Measurements from ENCODE around the gene HTR6.

The HTR6 gene

DNA sequence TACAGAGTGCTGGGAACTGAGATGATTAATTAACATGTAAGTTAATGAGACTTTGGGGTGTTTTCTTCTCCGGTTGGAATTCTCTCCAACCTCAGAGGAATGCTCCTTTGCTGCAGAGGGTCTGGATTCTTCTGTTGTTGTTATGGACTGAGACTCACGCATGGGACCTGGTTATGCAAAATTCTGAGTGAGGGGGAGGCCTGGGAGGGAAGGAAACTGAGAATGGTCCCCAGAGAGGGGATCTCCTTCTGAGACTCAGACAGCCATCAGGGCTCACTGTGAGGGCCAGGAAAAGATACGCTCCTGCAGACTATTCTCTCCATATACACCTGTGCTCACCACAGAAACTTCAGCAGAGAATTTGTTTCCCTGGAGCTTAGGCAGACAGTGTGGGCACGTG lies 56.3 kb downstream of the HTR6 start:
- DNase-seq (ENCODE audit: low spot score): no peak

DNA sequence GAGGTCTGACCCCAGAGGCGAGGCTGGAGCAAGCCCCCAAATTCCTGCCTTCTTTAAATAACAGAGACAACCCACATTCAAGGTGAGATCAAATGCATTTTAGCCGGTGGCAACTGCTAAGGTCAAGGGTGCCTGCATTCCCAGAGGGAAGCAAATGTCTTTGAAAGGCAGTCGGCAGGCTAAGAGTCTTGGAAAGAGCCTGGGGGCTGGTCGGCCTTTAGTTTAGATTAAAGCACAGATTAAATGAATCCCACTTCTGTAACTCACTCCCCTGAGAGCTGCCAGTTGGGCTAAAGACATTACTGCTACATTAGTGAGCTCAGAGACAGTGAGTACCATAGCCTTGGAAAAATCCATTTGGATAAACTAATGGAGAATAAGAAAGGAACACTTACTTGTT lies 59.2 kb downstream of the HTR6 start:
- DNase-seq (ENCODE audit: low spot score): no peak

DNA sequence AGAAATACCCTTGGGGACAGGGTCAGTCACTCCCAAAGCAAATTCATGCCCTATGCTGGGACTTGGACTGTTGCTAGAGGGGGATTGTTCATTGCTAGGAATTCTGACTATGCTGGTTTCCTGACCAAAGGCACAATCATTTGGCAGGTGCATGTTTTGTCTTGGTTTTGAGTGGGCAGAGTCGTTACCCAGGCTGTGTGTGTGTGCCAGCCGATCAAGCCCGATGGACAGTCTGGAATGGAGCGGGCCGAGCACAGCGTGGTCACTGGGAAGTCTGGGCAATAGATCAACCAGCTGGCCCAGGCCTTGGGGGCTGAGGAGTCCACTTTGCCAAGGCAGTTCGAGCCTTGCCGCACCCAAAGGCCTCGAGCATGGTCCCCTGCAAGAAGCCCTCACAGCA lies 60.9 kb downstream of the HTR6 start:
- DNase-seq (ENCODE audit: low spot score): no peak

DNA sequence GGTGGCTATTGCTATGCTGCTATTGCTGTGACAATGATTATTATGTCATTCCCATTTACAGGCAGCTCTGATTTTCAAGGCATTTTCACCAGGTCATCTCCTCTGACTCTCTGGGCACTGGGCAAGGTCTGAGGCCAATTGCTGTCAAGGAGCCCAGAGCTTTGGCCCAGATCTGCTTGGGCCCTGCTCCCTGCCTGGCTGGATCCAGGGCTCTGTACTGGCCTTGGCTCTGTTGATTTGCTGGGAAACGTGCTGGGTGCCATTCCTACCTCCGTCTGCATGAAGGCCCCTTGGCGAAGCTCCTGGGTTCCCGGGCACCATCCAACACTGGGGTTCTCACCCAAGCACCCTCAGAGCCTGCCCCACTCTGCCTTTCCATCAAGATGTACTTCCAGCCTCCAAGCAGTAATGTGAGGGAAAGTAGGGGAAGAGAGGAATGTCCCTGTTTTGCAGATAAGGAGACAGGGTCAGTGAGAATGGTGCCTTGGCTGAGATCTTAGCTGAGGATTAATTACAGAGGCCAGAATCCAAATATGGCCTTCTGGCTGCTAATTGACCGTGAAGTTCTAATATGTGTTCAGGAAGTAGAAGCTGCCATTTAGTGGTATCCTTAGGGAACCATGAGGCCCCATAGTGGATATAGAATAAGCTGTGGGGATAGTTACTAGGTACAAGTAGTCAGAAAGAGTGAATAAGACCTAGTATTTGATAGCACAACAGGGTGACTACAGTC lies 63.9 kb downstream of the HTR6 start:
- DNase-seq (ENCODE audit: low spot score): no peak

DNA sequence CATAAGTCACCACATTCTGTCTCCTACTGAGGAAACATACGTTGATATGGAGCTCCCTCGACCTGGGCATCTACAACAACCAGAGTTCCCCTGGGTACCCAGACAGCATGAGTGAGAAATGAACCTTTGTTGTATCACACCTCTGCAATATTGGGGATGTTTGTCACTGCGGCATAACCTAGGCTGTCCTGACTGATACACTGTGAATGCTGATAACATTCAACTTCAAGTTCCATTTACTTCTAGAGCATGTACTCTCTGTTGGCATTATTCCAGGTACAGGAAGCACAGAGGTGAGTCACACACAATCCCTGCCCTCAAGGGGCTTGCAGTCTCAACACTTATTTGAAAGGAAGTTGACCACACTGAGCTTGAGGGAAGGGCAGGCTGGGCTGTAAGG lies 65.6 kb downstream of the HTR6 start:
- no peak for DNase-seq (ENCODE audit: low spot score)

All from kidney capillary endothelial cell (primary cell).